ENCODE data around the gene BCAS4. TPM values are rescaled to one million over a fixed set of nuclear protein-coding genes. Genes with fewer than 3 reads are reported as not detected.

Gene BCAS4
- total RNA-seq, 1 donor from 2014 or later, result 16.7 TPM

GRCh38 chr20:50900261-50900660 is 105.4 kb downstream of the BCAS4 start:
- H3K9me3 Mint-ChIP-seq (ENCODE audit: unreplicated experiment), result no peaks in the 10 kb centered on the region
- no peak for DNase-seq (ENCODE audit: low read depth)
- H3K9ac ChIP-seq (ENCODE audit: low read length), result no peak overlapping the region
- no peak overlapping the region for H3K4me3 ChIP-seq (ENCODE audit: insufficient read depth, low read depth, low read length)
- no peaks in the 10 kb centered on the region for H3K27me3 ChIP-seq (ENCODE audit: insufficient read depth, low read length)
- no peaks in the 10 kb centered on the region for H3K4me1 ChIP-seq (ENCODE audit: insufficient read depth, low read length)
- peaks cover 7% of the 10 kb centered on the region for H3K4me1 Mint-ChIP-seq (ENCODE audit: low read depth, unreplicated experiment)
- H3K4me3 Mint-ChIP-seq (ENCODE audit: unreplicated experiment), result no peak overlapping the region
- H3K27me3 Mint-ChIP-seq (ENCODE audit: low read depth, unreplicated experiment), result no peaks in the 10 kb centered on the region
- H4K20me1 ChIP-seq (ENCODE audit: insufficient read depth, low read length), result peaks cover 88% of the 10 kb centered on the region
- no peak overlapping the region for H3K27ac ChIP-seq (ENCODE audit: low read depth, low read length)
- peaks cover 57% of the 10 kb centered on the region for H3K36me3 ChIP-seq (ENCODE audit: insufficient read depth, low read length)
- no peaks in the 10 kb centered on the region for H3K9me3 ChIP-seq (ENCODE audit: insufficient read depth, low read depth, low read length)
- no peak overlapping the region for H2AFZ ChIP-seq (ENCODE audit: low read depth, low read length)
- H3K36me3 Mint-ChIP-seq (ENCODE audit: low read depth, unreplicated experiment), result peaks cover 24% of the 10 kb centered on the region
- TF ChIP-seq EZH2 (IDR thresholded peaks at IDR 0.05; ENCODE audit: insufficient read depth, low read length) (no peak), CTCF (IDR thresholded peaks at IDR 0.05; ENCODE audit: insufficient read depth, low read depth, low read length) (no peak)
- no peak for FAIRE-seq
- H3K4me2 ChIP-seq (ENCODE audit: low read length), result no peak overlapping the region
- H3K79me2 ChIP-seq (ENCODE audit: insufficient read depth, low read length), result peaks cover 94% of the 10 kb centered on the region
- no peak overlapping the region for H3K27ac Mint-ChIP-seq (ENCODE audit: unreplicated experiment)

- Mint-ChIP-seq H3K27ac (ENCODE audit: unreplicated experiment) (peak overlapping the region; percentile 12), H3K36me3 (ENCODE audit: low read depth, unreplicated experiment) (peaks cover 23% of the 10 kb centered on the region), H3K4me3 (ENCODE audit: unreplicated experiment) (no peak overlapping the region), H3K4me1 (ENCODE audit: low read depth, unreplicated experiment) (peaks cover 7% of the 10 kb centered on the region), H3K9me3 (ENCODE audit: unreplicated experiment) (no peaks in the 10 kb centered on the region), H3K27me3 (ENCODE audit: low read depth, unreplicated experiment) (no peaks in the 10 kb centered on the region)
- DNase-seq (ENCODE audit: low read depth) (no peak), FAIRE-seq (no peak)
- H3K4me2 ChIP-seq (ENCODE audit: low read length), result no peak overlapping the region
- TF ChIP-seq EZH2 (IDR thresholded peaks at IDR 0.05; ENCODE audit: insufficient read depth, low read length) (no peak), CTCF (IDR thresholded peaks at IDR 0.05; ENCODE audit: insufficient read depth, low read depth, low read length) (no peak)
- H3K36me3 ChIP-seq (ENCODE audit: insufficient read depth, low read length), result peaks cover 57% of the 10 kb centered on the region
- no peaks in the 10 kb centered on the region for H3K27me3 ChIP-seq (ENCODE audit: insufficient read depth, low read length)
- no peak overlapping the region for H3K27ac ChIP-seq (ENCODE audit: low read depth, low read length)
- H3K9me3 ChIP-seq (ENCODE audit: insufficient read depth, low read depth, low read length), result no peaks in the 10 kb centered on the region
- H4K20me1 ChIP-seq (ENCODE audit: insufficient read depth, low read length), result peaks cover 88% of the 10 kb centered on the region
- H3K4me1 ChIP-seq (ENCODE audit: insufficient read depth, low read length), result no peaks in the 10 kb centered on the region
- no peak overlapping the region for H3K9ac ChIP-seq (ENCODE audit: low read length)
- H3K4me3 ChIP-seq (ENCODE audit: insufficient read depth, low read depth, low read length), result no peak overlapping the region
- H3K79me2 ChIP-seq (ENCODE audit: insufficient read depth, low read length), result peaks cover 98% of the 10 kb centered on the region
- H2AFZ ChIP-seq (ENCODE audit: low read depth, low read length), result no peak overlapping the region
These were observed 106.4 kb downstream of the BCAS4 start for GRCh38 chr20:50901301-50901700.

GRCh38 chr20:50903353-50904051 is 108.6 kb downstream of the BCAS4 start:
- H4K20me1 ChIP-seq (ENCODE audit: insufficient read depth, low read length), result peaks cover 90% of the 10 kb centered on the region
- H3K36me3 Mint-ChIP-seq (ENCODE audit: low read depth, unreplicated experiment), result peaks cover 7% of the 10 kb centered on the region

More at GRCh38 chr20:50903353-50904051, 108.6 kb downstream of the BCAS4 start:
- Mint-ChIP-seq H3K27me3 (ENCODE audit: low read depth, unreplicated experiment) (no peaks in the 10 kb centered on the region), H3K4me1 (ENCODE audit: low read depth, unreplicated experiment) (peaks cover 4% of the 10 kb centered on the region), H3K27ac (ENCODE audit: unreplicated experiment) (no peak overlapping the region), H3K9me3 (ENCODE audit: unreplicated experiment) (no peaks in the 10 kb centered on the region), H3K4me3 (ENCODE audit: unreplicated experiment) (no peak overlapping the region)
- no peaks in the 10 kb centered on the region for H3K4me1 ChIP-seq (ENCODE audit: insufficient read depth, low read length)
- H3K4me2 ChIP-seq (ENCODE audit: low read length), result no peak overlapping the region
- no peak for FAIRE-seq
- no peaks in the 10 kb centered on the region for H3K9me3 ChIP-seq (ENCODE audit: insufficient read depth, low read depth, low read length)
- no peak overlapping the region for H3K4me3 ChIP-seq (ENCODE audit: insufficient read depth, low read depth, low read length)
- H2AFZ ChIP-seq (ENCODE audit: low read depth, low read length), result no peak overlapping the region
- no peak overlapping the region for H3K27ac ChIP-seq (ENCODE audit: low read depth, low read length)
- DNase-seq (ENCODE audit: low read depth), result no peak
- TF ChIP-seq CTCF (IDR thresholded peaks at IDR 0.05; ENCODE audit: insufficient read depth, low read depth, low read length) (no peak), EZH2 (IDR thresholded peaks at IDR 0.05; ENCODE audit: insufficient read depth, low read length) (no peak)
- H3K27me3 ChIP-seq (ENCODE audit: insufficient read depth, low read length), result no peaks in the 10 kb centered on the region
- H3K79me2 ChIP-seq (ENCODE audit: insufficient read depth, low read length), result peaks cover 100% of the 10 kb centered on the region
- H3K36me3 ChIP-seq (ENCODE audit: insufficient read depth, low read length), result peaks cover 39% of the 10 kb centered on the region
- H3K9ac ChIP-seq (ENCODE audit: low read length), result no peak overlapping the region
